HG03457 (cell line): ENCODE measurements around the gene PTP4A2.

Source experiments
- ATAC-seq: cut with Tn5 transposase; IDR thresholded peaks from one replicate; pipeline ENCODE4 v1.9.1; 2021; ENCODE audit warnings: moderate number of reproducible peaks; ENCODE audit not compliant: unreplicated experiment

Gene PTP4A2

GRCh38 chr1:31938184-31938975, at the start of gene PTP4A2:
Gene PTP4A2, minus strand, starts transcription at chr1:31938368. Its CDS starts 19,303 bp downstream, at chr1:31919065.
- ATAC-seq = peak; percentile 56

- ATAC-seq = no peak
Measured at GRCh38 chr1:31987135-31987619, 49.0 kb upstream of the PTP4A2 start.

GRCh38 chr1:31985430-31985829, 47.3 kb upstream of the PTP4A2 start:
- ATAC-seq = no peak

GRCh38 chr1:31984419-31985347, 46.5 kb upstream of the PTP4A2 start:
- no peak for ATAC-seq

GRCh38 chr1:31981972-31982371, 43.8 kb upstream of the PTP4A2 start:
- ATAC-seq = no peak

- no peak for ATAC-seq
Measured at GRCh38 chr1:31981456-31981839, 43.3 kb upstream of the PTP4A2 start.

- no peak for ATAC-seq
Measured at GRCh38 chr1:31980835-31981455, 42.8 kb upstream of the PTP4A2 start.

GRCh38 chr1:31978843-31979400, 40.8 kb upstream of the PTP4A2 start:
- ATAC-seq = no peak

- ATAC-seq = no peak
Measured at GRCh38 chr1:31977385-31978131, 39.4 kb upstream of the PTP4A2 start.

GRCh38 chr1:31976401-31976800, 38.2 kb upstream of the PTP4A2 start:
- ATAC-seq = no peak

- no peak for ATAC-seq
Measured at GRCh38 chr1:31970873-31971272, 32.7 kb upstream of the PTP4A2 start.

- ATAC-seq = no peak
Measured at GRCh38 chr1:31961536-31961935, 23.4 kb upstream of the PTP4A2 start.

GRCh38 chr1:31959521-31960340, 21.6 kb upstream of the PTP4A2 start:
- no peak for ATAC-seq

- no peak for ATAC-seq
Measured at GRCh38 chr1:31957701-31958674, 19.8 kb upstream of the PTP4A2 start.

- no peak for ATAC-seq
Measured at GRCh38 chr1:31955917-31956736, 18.0 kb upstream of the PTP4A2 start.

- ATAC-seq = no peak
Measured at GRCh38 chr1:31954607-31955283, 16.6 kb upstream of the PTP4A2 start.

- ATAC-seq = no peak
Measured at GRCh38 chr1:31952825-31953220, 14.7 kb upstream of the PTP4A2 start.
